T-helper 9 cell (primary cell): ENCODE data around the gene SLC49A3.
"Not testable (repeated sequence)": the region's sequence is repeated elsewhere in the genome, so short reads cannot be mapped to it uniquely, and the experiment has no call there.

Source experiments
- DNase-seq: peaks from one replicate; pipeline ENCODE4 v3.0.0-alpha.2; 2020
- total RNA-seq, 2 donors: gene quantifications; one replicate each; lab custom pipeline; 2026; lab: John Stamatoyannopoulos, UW

SLC49A3 gene
- total RNA-seq: 0.91 to 1.7 reads per million in 2 donors

- no peak for DNase-seq
Observed at GRCh38 chr4:688854-689681, at the start of gene SLC49A3. Gene SLC49A3, minus strand, starts transcription at chr4:689151. Its CDS starts 24 bp downstream, at chr4:689127.

- not testable (repeated sequence) for DNase-seq
Observed at GRCh38 chr4:736561-736960, 47.6 kb upstream of the SLC49A3 start.

DNA sequence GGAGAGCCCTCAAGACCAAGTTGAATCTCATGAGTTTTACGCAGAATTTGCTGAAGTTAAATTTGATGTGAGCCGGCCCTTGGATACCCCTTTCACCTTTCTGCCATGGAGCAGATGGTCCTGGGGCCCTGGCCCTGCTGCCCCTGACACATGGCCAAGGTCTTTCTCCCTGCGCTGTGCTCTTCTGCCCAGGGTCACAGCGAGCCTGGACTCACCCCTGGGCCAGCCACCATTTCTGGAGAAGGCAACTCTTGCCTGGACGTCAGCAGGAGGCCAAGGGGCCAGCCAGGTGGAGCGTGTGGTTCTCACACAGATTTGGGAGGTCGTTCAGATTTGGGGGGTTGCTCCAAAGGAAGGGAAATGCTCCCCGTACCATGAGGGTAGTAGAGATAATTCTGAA, 46.6 kb upstream of the SLC49A3 start:
- DNase-seq: no peak

- no peak for DNase-seq
Observed at GRCh38 chr4:734951-735350, 46.0 kb upstream of the SLC49A3 start.

- DNase-seq: no peak
Observed at GRCh38 chr4:734075-734474, 45.1 kb upstream of the SLC49A3 start.

- no peak for DNase-seq
Observed at GRCh38 chr4:733631-733980, 44.7 kb upstream of the SLC49A3 start.

GRCh38 chr4:732911-733630, 44.1 kb upstream of the SLC49A3 start:
- DNase-seq: no peak

DNA sequence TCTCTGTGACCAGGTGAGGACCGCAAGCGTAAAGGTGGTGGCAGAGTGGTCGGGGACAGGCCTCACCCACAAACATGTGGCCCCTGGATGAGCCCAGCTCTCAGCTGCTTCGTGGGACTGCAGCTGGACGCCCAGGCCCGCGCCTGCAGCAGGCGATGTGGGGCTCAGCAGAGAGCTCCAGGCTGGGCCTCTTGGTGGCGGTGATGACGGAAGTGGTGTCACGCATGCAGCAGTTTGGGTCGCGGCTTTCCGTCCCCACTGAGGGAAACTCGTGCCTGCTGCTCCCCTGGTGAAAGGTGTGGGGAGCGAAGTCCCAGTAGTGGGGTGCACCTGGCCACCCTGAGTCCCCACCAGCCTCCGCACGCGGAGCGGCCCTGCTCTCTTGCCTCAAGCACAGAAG, 43.5 kb upstream of the SLC49A3 start:
- no peak for DNase-seq

DNA sequence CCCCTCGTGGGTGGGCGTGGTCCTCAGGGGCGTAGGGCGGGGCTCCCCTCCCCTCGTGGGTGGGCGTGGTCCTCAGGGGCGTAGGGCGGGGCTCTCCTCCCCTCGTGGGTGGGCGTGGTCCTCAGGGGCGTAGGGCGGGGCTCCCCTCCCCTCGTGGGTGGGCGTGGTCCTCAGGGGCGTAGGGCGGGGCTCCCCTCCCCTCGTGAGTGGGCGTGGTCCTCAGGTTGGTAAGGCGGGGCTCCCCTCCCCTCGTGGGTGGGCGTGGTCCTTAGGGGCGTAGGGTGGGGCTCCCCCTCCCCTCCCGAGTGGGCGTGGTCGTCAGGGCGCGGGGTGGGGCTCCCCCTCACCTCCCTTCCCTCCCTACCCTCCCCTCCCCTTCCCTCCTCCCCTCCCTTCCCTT, 43.0 kb upstream of the SLC49A3 start:
- DNase-seq: not testable (repeated sequence)

DNA sequence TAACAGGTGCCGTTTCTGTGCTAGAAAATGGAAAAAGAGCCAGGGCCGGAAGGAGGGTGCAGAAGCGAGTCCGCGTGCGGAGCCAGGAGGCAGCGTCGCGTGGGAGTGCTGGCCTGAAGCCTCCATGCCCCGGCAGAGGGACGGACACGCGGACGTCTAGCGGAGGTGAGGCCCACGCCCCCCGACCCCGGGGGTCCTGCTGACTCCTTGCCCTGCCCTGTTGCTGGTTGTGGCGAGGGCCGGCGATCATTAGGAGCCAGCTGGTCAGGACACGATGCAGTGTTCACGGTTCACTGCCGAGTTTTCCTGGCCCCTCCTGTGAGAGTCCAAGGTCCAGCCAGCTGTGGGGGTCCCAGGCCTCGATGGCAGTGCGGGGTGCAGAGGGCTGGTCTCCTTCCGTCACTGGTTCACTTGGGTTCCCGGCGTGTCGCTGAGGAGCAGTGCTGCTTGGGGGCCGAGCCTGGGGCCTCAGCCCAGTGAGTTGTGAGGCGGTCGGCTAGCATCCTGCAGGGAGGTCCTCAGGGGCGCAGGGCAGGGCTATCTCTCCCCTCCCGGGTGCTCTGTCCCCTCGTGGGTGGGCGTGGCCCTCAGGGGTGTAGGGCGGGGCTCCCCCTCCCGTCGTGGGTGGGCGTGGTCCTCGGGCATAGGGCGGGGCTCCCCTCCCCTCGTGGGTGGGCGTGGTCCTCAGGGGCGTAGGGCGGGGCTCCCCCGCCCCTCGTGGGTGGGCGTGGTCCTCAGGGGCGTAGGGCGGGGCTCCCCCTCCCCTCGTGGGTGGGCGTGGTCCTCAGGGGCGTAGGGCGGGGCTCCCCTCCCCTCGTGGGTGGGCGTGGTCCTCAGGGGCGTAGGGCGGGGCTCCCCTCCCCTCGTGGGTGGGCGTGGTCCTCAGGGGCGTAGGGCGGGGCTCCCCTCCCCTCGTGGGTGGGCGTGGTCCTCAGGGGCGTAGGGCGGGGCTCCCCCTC, 42.3 kb upstream of the SLC49A3 start:
- DNase-seq: not testable (repeated sequence)

GRCh38 chr4:730511-730910, 41.6 kb upstream of the SLC49A3 start:
- DNase-seq: no peak

DNA sequence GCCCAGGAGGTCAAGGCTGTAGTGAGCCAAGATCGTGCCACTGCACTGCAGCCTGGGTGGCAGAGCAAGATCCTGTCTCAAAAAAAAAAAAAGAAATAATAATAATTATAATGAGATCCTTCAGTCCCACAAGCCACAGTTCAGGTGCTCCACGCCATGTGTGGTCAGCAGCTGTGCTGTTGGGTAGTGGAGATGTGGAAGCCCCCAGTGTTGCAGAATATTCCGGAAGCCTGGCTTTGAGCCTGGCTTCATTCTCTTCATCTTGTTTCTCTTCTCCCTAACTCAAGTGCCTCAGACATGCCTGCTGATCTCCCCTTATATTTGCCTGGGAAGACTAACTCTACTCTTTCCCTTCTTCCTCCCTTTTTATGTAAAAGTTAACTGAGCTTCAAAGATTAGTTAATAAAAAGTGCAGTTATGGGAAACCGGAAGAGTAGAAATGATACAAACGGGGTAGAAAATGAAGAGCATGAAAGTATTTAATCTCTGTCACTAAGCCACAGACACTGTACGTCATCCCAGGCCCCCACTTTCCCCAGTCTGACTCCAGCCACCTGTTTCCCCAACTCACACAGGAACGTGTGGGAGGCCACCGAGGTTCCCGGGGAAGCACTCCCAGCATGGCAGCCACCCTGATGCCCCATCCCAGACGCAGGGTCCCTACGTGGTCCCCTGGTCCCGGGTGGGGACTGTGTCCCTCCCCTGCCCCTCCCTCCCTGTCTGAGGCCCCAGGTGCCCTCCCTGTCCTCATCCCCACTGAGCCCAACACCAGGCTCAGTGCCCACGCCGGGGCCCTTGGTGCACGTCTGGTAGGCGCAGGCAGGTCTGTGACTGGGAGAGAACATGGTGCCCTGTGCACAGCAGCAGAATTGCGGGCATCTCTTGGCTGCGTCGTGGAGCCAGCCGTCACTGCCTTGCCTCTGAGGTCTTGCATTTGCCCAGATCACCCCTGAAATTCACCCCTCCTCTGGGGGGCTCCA, 40.7 kb upstream of the SLC49A3 start:
- no peak for DNase-seq

GRCh38 chr4:727576-727975, 38.6 kb upstream of the SLC49A3 start:
- DNase-seq: no peak

DNA sequence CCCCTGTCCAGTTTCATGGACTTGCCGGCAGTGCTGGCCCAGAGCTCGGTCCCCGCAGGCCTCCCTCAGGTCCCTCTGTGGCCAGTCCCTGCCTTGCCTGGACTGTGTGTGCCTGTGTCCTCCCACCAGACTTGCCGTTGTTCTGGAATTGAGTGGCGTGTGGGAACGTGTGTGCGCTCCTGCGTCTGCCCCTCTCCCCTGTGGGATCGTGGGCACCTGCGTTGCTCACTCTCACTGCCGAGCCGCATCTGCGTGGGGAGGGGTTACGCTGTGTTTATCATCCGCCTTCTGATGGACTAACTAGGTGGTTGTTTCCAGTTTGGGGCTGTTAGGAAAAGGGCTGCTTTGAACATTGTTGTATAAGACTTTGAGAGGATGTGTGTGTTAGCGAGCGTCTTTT, 37.9 kb upstream of the SLC49A3 start:
- DNase-seq: no peak

GRCh38 chr4:726235-726787, 37.4 kb upstream of the SLC49A3 start:
- DNase-seq: no peak

GRCh38 chr4:725391-726234, 36.7 kb upstream of the SLC49A3 start:
- no peak for DNase-seq

DNA sequence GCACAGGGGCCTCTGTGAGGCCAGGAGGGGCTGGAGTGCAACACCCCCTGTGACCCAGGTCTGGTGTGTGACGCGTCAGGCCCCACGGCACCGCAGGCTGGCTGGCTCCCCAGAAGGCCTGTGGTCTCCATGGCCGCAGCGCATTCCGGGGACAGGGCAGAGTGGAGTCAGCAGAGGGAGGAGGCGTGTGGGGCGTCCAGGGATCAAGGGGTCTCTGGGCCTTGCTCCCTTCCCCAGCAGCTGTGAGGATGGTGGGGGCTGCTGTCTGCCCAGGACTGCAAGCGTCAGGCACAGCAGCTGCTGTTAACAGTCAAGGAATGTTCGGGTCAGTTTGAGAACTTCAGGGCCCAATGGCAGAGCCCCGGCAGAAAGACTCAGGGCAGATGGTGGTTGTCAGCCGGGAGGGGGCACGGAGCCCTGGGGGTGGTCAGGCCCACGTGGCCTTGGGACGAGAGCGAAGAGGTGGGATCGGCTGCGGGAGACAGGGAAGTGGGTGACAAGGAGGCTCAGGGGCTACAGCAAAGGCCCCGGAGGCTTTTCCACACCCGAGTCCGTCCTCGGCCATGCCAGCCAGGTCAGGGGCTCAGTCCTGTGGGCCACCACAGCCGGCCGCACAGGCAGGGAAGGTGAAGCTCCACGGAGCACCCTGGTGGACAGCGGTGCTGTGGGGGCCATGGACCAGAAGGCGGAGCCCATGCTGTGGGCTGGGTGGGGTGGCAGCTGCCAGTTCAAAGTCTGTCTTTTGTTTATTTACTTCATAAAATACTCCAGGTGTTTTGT, 35.0 kb upstream of the SLC49A3 start:
- DNase-seq: no peak

- no peak for DNase-seq
Observed at GRCh38 chr4:722851-723360, 34.0 kb upstream of the SLC49A3 start.

DNA sequence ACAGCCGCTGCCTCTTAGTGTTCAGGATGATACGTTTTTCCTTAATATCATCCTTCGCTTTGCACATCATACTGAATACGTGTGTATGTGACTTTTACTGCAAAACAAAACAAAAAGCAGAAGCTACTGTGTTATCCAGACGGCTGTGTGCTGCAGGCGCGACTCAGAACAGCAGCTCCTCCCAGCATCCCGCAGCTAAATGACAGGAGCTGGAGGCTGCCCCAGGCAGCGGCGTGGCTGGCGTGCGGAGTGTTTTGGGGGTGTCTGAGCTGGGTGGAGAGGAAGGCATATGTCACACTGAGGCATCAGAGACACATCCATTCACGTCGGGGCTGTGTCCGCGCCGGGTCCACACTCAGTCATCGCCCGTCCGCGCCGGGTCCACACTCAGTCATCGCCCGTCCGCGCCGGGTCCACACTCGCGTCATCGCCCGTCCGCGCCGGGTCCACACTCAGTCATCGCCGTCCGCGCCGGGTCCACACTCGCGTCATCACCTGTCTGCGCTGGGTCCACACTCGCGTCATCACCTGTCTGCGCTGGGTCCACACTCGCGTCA, 33.3 kb upstream of the SLC49A3 start:
- no peak for DNase-seq
